ENCODE data around the gene OR2T35. TPM values are rescaled to one million over a fixed set of nuclear protein-coding genes. Genes with fewer than 3 reads are reported as not detected.

Gene OR2T35
- total and polyA plus RNA-seq, 2 of the 13 experiments (the other 11 are each of a cell fraction or from before 2014, with no cell fraction given), result not detected

DNA sequence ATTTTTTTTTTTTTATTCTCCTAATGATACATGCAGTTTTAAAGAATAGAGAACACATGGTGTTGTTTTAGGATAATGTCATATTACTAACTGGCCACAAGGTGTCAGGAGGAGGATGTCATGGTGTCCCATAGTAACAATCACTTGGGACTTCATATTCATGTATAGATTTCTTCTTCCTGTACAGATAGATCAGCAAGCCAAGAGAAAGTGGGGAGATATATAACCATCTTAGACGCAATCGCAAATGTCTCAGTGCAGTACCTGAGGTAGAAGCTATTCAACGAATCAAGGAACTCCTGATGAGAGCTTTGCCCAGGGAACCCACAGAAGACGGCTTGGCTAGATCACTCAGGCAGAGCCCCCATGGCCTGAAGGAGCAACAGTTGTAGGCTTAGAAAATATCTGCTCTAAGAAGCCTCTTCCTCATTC is 22.5 kb downstream of the OR2T35 start:
- Histone ChIP-seq H4K20me1 (ENCODE audit: insufficient read depth, low read length) (no peaks in the 10 kb centered on the region), H3K4me1 (ENCODE audit: insufficient read depth, low read length) (no peaks in the 10 kb centered on the region), H3K9me3 (ENCODE audit: low read length) (no peaks in the 10 kb centered on the region), H3K36me3 (replicated peaks in 1 of 2; ENCODE audit: control insufficient read depth in 1 of 2, insufficient read depth in 2 of 2, low read length in 2 of 2) (no peaks in the 10 kb centered on the region), H3K27me3 (ENCODE audit: control insufficient read depth in 1 of 2, insufficient read depth in 2 of 2, low read length in 2 of 2) (no peaks in the 10 kb centered on the region; a peak in 1 of 5 replicates), H3K4me3 (replicated peaks in 1 of 3; ENCODE audit: insufficient read depth in 1 of 3, low read depth in 2 of 3, low read length in 3 of 3) (no peak overlapping the region), H3K79me2 (ENCODE audit: insufficient read depth, low read length) (no peaks in the 10 kb centered on the region), H3K9ac (ENCODE audit: insufficient read depth, low read depth, low read length) (no peak overlapping the region), H2AFZ (ENCODE audit: low read length) (no peak overlapping the region), H3K27ac (ENCODE audit: extremely low read length, insufficient read depth, low read length) (no peak overlapping the region), H3K4me2 (ENCODE audit: low read depth, low read length) (no peak overlapping the region)
- in situ Hi-C loops (cut with HindIII; ENCODE audit: extremely low pct_ligation_motif_present, low pct_unique_long_range_greater_than_20kb), result loop anchor here (10.0 kb wide), 1 partner anchor 72 kb away; no protein-coding TSS in a partner anchor
- POLR2A ChIA-PET, result no interaction called here
- CTCF ChIA-PET (ENCODE audit: low intra/inter-chr PET ratio, low total read pairs), result interaction anchor here (0.7 to 3.9 kb wide), 4 partner anchors 64 to 185 kb away, joined by 3 to 33 read pairs (median 8); no protein-coding TSS in a partner anchor
- BruUV-seq (replicated peaks), result no TSS peak
- intact Hi-C loops (cut with micrococcal nuclease; ENCODE audit: unreplicated experiment), result loop anchor here (1.0 kb wide), 2 partner anchors 65 to 185 kb away; no protein-coding TSS in a partner anchor
- TF ChIP-seq, protein P1, sequence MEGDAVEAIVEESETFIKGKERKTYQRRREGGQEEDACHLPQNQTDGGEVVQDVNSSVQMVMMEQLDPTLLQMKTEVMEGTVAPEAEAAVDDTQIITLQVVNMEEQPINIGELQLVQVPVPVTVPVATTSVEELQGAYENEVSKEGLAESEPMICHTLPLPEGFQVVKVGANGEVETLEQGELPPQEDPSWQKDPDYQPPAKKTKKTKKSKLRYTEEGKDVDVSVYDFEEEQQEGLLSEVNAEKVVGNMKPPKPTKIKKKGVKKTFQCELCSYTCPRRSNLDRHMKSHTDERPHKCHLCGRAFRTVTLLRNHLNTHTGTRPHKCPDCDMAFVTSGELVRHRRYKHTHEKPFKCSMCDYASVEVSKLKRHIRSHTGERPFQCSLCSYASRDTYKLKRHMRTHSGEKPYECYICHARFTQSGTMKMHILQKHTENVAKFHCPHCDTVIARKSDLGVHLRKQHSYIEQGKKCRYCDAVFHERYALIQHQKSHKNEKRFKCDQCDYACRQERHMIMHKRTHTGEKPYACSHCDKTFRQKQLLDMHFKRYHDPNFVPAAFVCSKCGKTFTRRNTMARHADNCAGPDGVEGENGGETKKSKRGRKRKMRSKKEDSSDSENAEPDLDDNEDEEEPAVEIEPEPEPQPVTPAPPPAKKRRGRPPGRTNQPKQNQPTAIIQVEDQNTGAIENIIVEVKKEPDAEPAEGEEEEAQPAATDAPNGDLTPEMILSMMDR (CRISPR knock-in tag; IDR thresholded peaks at IDR 0.05), result peak; percentile 71
- TF ChIP-seq STAG1 (CRISPR knock-in tag; IDR thresholded peaks at IDR 0.05), result peak; percentile 70
- TF ChIP-seq ZNF605 (CRISPR knock-in tag; IDR thresholded peaks at IDR 0.05), result no peak
- TF ChIP-seq RFXANK (CRISPR knock-in tag; IDR thresholded peaks at IDR 0.05), result no peak
- TF ChIP-seq SMC3 (IDR thresholded peaks at IDR 0.05; ENCODE audit: low read length), result peak; percentile 76
- ATAC-seq (peak; percentile 86), FAIRE-seq (peak; percentile 58), DNase-seq (ENCODE audit: low spot score) (peak; percentile 44)
- WGBS (ENCODE audit: low lambda C conversion rate), result 29% methylated on average over 4 of the region's 4 CpGs

GRCh38 chr1:248621770-248622169 is 23.3 kb downstream of the OR2T35 start:
- no peak for ATAC-seq
- Histone ChIP-seq H4K20me1 (ENCODE audit: insufficient read depth, low read length) (no peaks in the 10 kb centered on the region), H3K27me3 (ENCODE audit: control insufficient read depth in 1 of 2, insufficient read depth in 2 of 2, low read length in 2 of 2) (no peaks in the 10 kb centered on the region; a peak in 1 of 5 replicates), H3K27ac (ENCODE audit: extremely low read length, insufficient read depth, low read length) (no peak overlapping the region), H3K79me2 (ENCODE audit: insufficient read depth, low read length) (no peaks in the 10 kb centered on the region), H3K4me2 (ENCODE audit: low read depth, low read length) (no peak overlapping the region), H3K4me1 (ENCODE audit: insufficient read depth, low read length) (no peaks in the 10 kb centered on the region), H3K36me3 (replicated peaks in 1 of 2; ENCODE audit: control insufficient read depth in 1 of 2, insufficient read depth in 2 of 2, low read length in 2 of 2) (no peaks in the 10 kb centered on the region), H3K9ac (ENCODE audit: insufficient read depth, low read depth, low read length) (no peak overlapping the region), H3K9me3 (ENCODE audit: low read length) (no peaks in the 10 kb centered on the region), H3K4me3 (replicated peaks in 1 of 3; ENCODE audit: insufficient read depth in 1 of 3, low read depth in 2 of 3, low read length in 3 of 3) (no peak overlapping the region), H2AFZ (ENCODE audit: low read length) (no peak overlapping the region)
- FAIRE-seq, result no peak
- WGBS (ENCODE audit: low lambda C conversion rate), result 19% methylated on average over 7 of the region's 7 CpGs
- intact Hi-C loops (cut with micrococcal nuclease; ENCODE audit: unreplicated experiment) (loop anchor here (1.0 kb wide), 2 partner anchors 66 to 186 kb away; no protein-coding TSS in a partner anchor), in situ Hi-C loops (cut with HindIII; ENCODE audit: extremely low pct_ligation_motif_present, low pct_unique_long_range_greater_than_20kb) (loop anchor here (10.0 kb wide), 1 partner anchor 73 kb away; no protein-coding TSS in a partner anchor)
- CTCF ChIA-PET (ENCODE audit: low intra/inter-chr PET ratio, low total read pairs), result interaction anchor here (0.7 to 3.9 kb wide), 4 partner anchors 65 to 185 kb away, joined by 3 to 33 read pairs (median 8); no protein-coding TSS in a partner anchor
- TF ChIP-seq PHF20 (CRISPR knock-in tag; IDR thresholded peaks at IDR 0.05) (no peak), SOX6 (IDR thresholded peaks at IDR 0.05) (no peak), SOX6 (CRISPR knock-in tag; IDR thresholded peaks at IDR 0.05) (no peak), XRCC5 (optimal IDR thresholded peaks at IDR 0.05; ENCODE audit: low read length) (no peak), RARA (CRISPR knock-in tag; IDR thresholded peaks at IDR 0.05) (no peak), FOXP1 (IDR thresholded peaks at IDR 0.05) (no peak), FOXP1 (CRISPR knock-in tag; IDR thresholded peaks at IDR 0.05) (no peak), ZNF607 (CRISPR knock-in tag; IDR thresholded peaks at IDR 0.05; ENCODE audit: borderline replicate concordance) (no peak), ZNF10 (CRISPR knock-in tag; IDR thresholded peaks at IDR 0.05; ENCODE audit: borderline replicate concordance, low read depth) (no peak), ZNF326 (CRISPR knock-in tag; IDR thresholded peaks at IDR 0.05; ENCODE audit: borderline replicate concordance) (no peak), CC2D1A (CRISPR knock-in tag; IDR thresholded peaks at IDR 0.05) (no peak), NR2F1 (CRISPR knock-in tag; IDR thresholded peaks at IDR 0.05) (no peak), ZNF629 (CRISPR knock-in tag; conservative IDR thresholded peaks at IDR 0.05) (no peak), MYC (CRISPR knock-in tag; IDR thresholded peaks at IDR 0.05; ENCODE audit: borderline replicate concordance) (no peak)
- POLR2A ChIA-PET, result no interaction called here
- DNase-seq (ENCODE audit: low spot score), result no peak
- no TSS peak for BruUV-seq (replicated peaks)
